Lower lobe of right lung (tissue), 2 donors: Measurements from ENCODE around the gene SLC4A1. TPM values are rescaled to one million over a fixed set of nuclear protein-coding genes. Genes with fewer than 3 reads are reported as not detected.

Experiments used
- ATAC-seq, 2 donors: fragments of 200-7000 bp; cut with Tn5 transposase; one replicate each; pipeline ENCODE4 v1.9.1; 2020 to 2022; ENCODE audit warnings: mild to moderate bottlenecking in 2 of 2, moderate library complexity in 2 of 2
- DNase-seq: peaks from one replicate; pipeline ENCODE4 v3.0.0-alpha.2; 2020
- H3K27ac ChIP-seq: fragments of 200-600 bp; one replicate; pipeline ENCODE4 v1.8.0; 2022
- H3K27me3 ChIP-seq: fragments of 200-600 bp; one replicate; pipeline ENCODE4 v1.8.0; 2022; ENCODE audit warnings: low read depth
- H3K36me3 ChIP-seq: fragments of 200-600 bp; one replicate; pipeline ENCODE4 v1.8.0; 2022; ENCODE audit warnings: mild to moderate bottlenecking
- H3K4me1 ChIP-seq: fragments of 200-600 bp; one replicate; pipeline ENCODE4 v1.8.0; 2022
- H3K4me3 ChIP-seq: fragments of 200-600 bp; one replicate; pipeline ENCODE4 v1.8.0; 2022; ENCODE audit warnings: mild to moderate bottlenecking
- H3K9me3 ChIP-seq: fragments of 200-600 bp; one replicate; pipeline ENCODE4 v1.8.0; 2022
- intact Hi-C: fragments of 100-400 bp; cut with DNase I; formaldehyde crosslinking; loops from one replicate; pipeline ENCODE4 v1.11.0; 2022
- total RNA-seq: library from RNA; stranded (reverse); fragmentation: NEBNext Ultra II Directional; extraction: Animal tissue kit (Norgen Biotek cat#: 25700); gene quantifications from one replicate; pipeline ENCODE4 v1.2.1, GENCODE V29; 2021
- TF ChIP-seq, protein P1 (sequence below): fragments of 200-600 bp; IDR thresholded peaks from one replicate; pipeline ENCODE4 v1.8.0; 2022; ENCODE audit warnings: antibody characterized with exemption, mild to moderate bottlenecking
- donor health status: DM: no; HTN: yes; CAD: no; lungs with severe emphysema.

Gene SLC4A1
- total RNA-seq, 1 donor from 2014 or later: 0.83 TPM

DNA sequence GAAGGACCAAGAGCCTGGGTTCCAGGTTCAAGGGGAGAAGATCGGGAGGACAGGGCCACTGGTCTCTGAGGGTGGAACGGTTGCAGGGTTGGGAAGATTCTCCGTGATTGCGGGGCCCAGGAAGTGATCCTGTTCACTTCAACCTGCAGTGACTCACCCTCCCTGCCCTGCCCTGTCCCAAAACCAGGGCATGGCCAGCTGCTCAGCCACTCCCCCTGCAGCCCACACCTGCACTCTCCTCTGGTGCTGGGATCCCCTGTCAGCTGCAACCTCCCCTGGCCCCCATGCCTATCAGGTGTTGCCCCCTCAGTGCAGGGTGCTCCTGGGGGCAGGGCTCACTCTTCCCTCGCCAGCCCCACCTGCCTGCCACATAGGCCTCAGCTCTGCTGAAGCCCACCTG is 41.5 kb upstream of the SLC4A1 start:
- no peak for ATAC-seq
- TF ChIP-seq, protein P1, sequence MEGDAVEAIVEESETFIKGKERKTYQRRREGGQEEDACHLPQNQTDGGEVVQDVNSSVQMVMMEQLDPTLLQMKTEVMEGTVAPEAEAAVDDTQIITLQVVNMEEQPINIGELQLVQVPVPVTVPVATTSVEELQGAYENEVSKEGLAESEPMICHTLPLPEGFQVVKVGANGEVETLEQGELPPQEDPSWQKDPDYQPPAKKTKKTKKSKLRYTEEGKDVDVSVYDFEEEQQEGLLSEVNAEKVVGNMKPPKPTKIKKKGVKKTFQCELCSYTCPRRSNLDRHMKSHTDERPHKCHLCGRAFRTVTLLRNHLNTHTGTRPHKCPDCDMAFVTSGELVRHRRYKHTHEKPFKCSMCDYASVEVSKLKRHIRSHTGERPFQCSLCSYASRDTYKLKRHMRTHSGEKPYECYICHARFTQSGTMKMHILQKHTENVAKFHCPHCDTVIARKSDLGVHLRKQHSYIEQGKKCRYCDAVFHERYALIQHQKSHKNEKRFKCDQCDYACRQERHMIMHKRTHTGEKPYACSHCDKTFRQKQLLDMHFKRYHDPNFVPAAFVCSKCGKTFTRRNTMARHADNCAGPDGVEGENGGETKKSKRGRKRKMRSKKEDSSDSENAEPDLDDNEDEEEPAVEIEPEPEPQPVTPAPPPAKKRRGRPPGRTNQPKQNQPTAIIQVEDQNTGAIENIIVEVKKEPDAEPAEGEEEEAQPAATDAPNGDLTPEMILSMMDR: no peak
- H3K4me3 ChIP-seq: no peak overlapping the region
- no peak for DNase-seq
- peaks cover 19% of the 10 kb centered on the region for H3K4me1 ChIP-seq
- no peaks in the 10 kb centered on the region for H3K36me3 ChIP-seq
- intact Hi-C loops: no loop called here
- H3K27me3 ChIP-seq: peaks cover 40% of the 10 kb centered on the region
- H3K27ac ChIP-seq: no peak overlapping the region
- no peaks in the 10 kb centered on the region for H3K9me3 ChIP-seq

GRCh38 chr17:44308865-44309264 is 40.9 kb upstream of the SLC4A1 start:
- Histone ChIP-seq H3K4me3 (peak overlapping the region; percentile 57), H3K9me3 (no peaks in the 10 kb centered on the region), H3K27me3 (peaks cover 39% of the 10 kb centered on the region), H3K36me3 (no peaks in the 10 kb centered on the region), H3K27ac (no peak overlapping the region), H3K4me1 (peaks cover 19% of the 10 kb centered on the region)
- DNase-seq (no peak), ATAC-seq (peak; percentile 9 to 14)
- TF ChIP-seq, protein P1: no peak
- intact Hi-C loops: no loop called here

DNA sequence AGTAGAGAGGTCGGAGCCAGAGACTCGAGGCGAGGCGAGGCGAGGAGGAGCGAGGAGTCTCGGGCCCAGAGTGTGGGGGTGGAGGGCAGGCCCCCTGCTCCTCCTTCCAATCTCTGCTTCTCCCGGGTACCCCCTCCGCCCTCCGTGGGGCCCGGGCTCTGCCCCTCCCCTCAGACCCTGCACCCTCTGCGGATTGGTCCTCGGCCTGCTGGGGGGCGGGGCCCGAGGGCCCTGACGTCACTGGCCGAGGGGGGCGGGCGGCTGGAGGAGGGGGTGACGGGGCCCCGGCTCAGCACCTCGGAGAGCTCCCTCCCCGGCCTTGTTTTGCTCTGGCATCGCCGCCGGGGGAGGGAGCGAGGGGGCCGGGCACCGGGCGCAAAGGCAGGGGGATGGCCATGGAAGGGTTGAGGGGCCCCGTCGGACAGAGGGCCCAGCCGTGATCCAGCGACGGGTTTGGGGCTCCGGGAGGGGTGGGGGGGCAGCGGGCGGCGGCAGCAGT is 40.4 kb upstream of the SLC4A1 start, which contains the start of gene RUNDC3A:
TSS of gene RUNDC3A (plus strand) at position 282 of the 499 bp plus-strand sequence. CDS start 232 bp downstream, outside the sequence.
- H3K36me3 ChIP-seq: no peaks in the 10 kb centered on the region
- H3K9me3 ChIP-seq: no peaks in the 10 kb centered on the region
- H3K27me3 ChIP-seq: peaks cover 39% of the 10 kb centered on the region
- TF ChIP-seq, protein P1: no peak
- peak; percentile 97 for ATAC-seq
- intact Hi-C loops: no loop called here
- peak within 1 kb of the TSS; percentile 57 for H3K4me3 ChIP-seq
- peaks cover 19% of the 10 kb centered on the region for H3K4me1 ChIP-seq
- H3K27ac ChIP-seq: no peak within 1 kb of the TSS
- DNase-seq: peak; percentile 85

DNA sequence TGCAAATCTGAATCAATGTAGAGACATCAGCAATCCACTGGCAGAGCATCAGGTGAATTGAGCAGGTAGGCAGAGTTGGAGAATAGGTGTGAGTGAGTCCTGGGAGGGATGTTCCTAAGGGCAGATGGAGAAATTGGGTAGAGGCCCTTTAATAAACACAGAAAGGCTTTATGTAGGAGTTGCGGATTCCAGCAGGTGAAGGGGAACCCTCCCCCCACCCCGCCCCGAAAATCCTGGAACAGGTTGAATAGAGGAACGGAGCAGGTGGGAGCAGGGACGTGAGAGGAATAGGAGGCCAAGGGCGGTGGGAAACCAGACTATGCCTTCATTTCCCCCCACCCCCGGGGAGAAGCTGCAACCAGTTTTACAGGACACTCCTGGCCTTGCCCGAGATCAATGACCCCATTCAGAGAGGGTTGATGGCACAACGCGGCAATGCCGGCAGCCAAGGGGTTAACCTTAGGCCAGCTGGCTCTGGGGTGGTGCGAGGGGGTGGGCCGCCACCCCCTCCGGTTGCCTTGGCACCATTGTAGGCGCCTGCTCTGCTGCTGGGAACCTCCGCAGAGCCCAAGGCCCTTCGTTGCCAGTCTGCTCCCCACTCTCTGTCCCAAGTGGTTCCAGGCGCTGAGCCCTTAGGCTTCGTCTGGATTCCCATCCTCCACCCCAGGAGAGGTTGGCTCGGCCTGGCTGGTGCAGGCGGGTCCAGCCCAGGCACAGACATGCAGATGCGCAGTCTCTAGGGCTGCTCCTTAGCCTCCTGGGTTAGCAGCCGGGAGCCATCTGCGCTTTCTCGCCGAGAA is 39.7 kb upstream of the SLC4A1 start:
- intact Hi-C loops: no loop called here
- TF ChIP-seq, protein P1: no peak
- peak overlapping the region; percentile 57 for H3K4me3 ChIP-seq
- peaks cover 36% of the 10 kb centered on the region for H3K27me3 ChIP-seq
- DNase-seq (no peak), ATAC-seq (peak; percentile 66 to 73)
- peaks cover 19% of the 10 kb centered on the region for H3K4me1 ChIP-seq
- H3K27ac ChIP-seq: no peak overlapping the region
- H3K36me3 ChIP-seq: no peaks in the 10 kb centered on the region
- H3K9me3 ChIP-seq: no peaks in the 10 kb centered on the region

DNA sequence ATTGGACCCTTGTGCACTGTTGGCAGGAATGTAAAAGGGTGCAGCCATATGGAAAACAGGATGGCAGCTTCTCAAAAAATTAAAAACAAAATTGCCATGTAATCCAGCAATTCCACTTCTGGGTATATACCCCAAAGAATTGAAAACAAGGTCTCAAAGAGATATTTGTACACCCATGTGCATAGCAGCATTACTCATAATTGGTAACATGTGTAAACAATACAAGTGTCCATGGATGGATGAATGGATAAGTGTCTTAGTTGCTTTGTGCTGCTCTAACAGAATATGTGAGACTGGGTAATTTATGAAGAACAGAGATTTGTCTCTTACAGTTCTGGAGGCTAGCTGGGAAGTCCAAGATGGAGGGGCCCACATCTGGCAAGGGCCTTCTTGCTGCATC is 36.7 kb upstream of the SLC4A1 start:
- Histone ChIP-seq H3K27me3 (peaks cover 40% of the 10 kb centered on the region), H3K9me3 (no peaks in the 10 kb centered on the region), H3K4me3 (no peak overlapping the region), H3K4me1 (peaks cover 19% of the 10 kb centered on the region), H3K27ac (no peak overlapping the region), H3K36me3 (no peaks in the 10 kb centered on the region)
- DNase-seq: no peak
- intact Hi-C loops: no loop called here
- no peak for ATAC-seq
- TF ChIP-seq, protein P1: no peak
